PFSK-1 (cell line): ENCODE measurements around the gene DCAF5.

Experiments used
- FOXP2 ChIP-seq: optimal IDR thresholded peaks from 2 replicates; pipeline ENCODE3; 2011; ENCODE audit warnings: borderline replicate concordance, control low read depth, inconsistent platforms; ENCODE audit not compliant: insufficient read depth; ENCODE audit errors: extremely low read length, extremely low read depth
- POLR2AphosphoS5 ChIP-seq: IDR thresholded peaks from 2 replicates; pipeline ENCODE4 v1.6.1; 2012; ENCODE audit warnings: low read depth, mild to moderate bottlenecking, control low read depth, low read length, moderate library complexity
- REST ChIP-seq, 2 experiments: IDR thresholded peaks; 2 replicates each; pipeline versions ENCODE4 v1.6.1 to v1.8.0; 2011 to 2012; ENCODE audit warnings: low read depth in 2 of 2, low read length in 2 of 2, control low read depth in 1 of 2, inconsistent platforms in 1 of 2, mild to moderate bottlenecking in 1 of 2, moderate library complexity in 1 of 2; ENCODE audit not compliant: insufficient read depth in 1 of 2
- SIN3A ChIP-seq: IDR thresholded peaks from 2 replicates; pipeline ENCODE4 v1.6.1; 2012; ENCODE audit warnings: mild to moderate bottlenecking, low read length, moderate library complexity, borderline replicate concordance; ENCODE audit not compliant: insufficient read depth
- TAF1 ChIP-seq: IDR thresholded peaks from 2 replicates; pipeline ENCODE4 v1.6.1; 2012; ENCODE audit warnings: low read length, control low read depth, borderline replicate concordance; ENCODE audit not compliant: insufficient read depth

DCAF5 gene

GRCh38 chr14:69181491-69181890, 28.6 kb upstream of the DCAF5 start:
- TF ChIP-seq SIN3A (no peak), FOXP2 (no peak), TAF1 (no peak), REST (IDR thresholded peaks at IDR 0.05; ENCODE audit: insufficient read depth in 1 of 2, low read depth in 2 of 2, low read length in 2 of 2) (no peak), POLR2AphosphoS5 (no peak)

- no peak for TF ChIP-seq FOXP2
- TF ChIP-seq TAF1, result no peak
- no peak for TF ChIP-seq SIN3A
- TF ChIP-seq POLR2AphosphoS5, result no peak
- no peak for TF ChIP-seq REST (IDR thresholded peaks at IDR 0.05; ENCODE audit: insufficient read depth in 1 of 2, low read depth in 2 of 2, low read length in 2 of 2)
These were observed 22.2 kb upstream of the DCAF5 start for GRCh38 chr14:69175130-69175529.

GRCh38 chr14:69171569-69171968, 18.6 kb upstream of the DCAF5 start:
- TF ChIP-seq FOXP2 (no peak), TAF1 (no peak), POLR2AphosphoS5 (no peak), REST (IDR thresholded peaks at IDR 0.05; ENCODE audit: insufficient read depth in 1 of 2, low read depth in 2 of 2, low read length in 2 of 2) (no peak), SIN3A (no peak)

- TF ChIP-seq REST (IDR thresholded peaks at IDR 0.05; ENCODE audit: insufficient read depth in 1 of 2, low read depth in 2 of 2, low read length in 2 of 2) (no peak), SIN3A (no peak), TAF1 (no peak), FOXP2 (no peak)
These were observed 17.9 kb upstream of the DCAF5 start for GRCh38 chr14:69170839-69171238.

- TF ChIP-seq SIN3A (no peak), TAF1 (no peak), REST (IDR thresholded peaks at IDR 0.05; ENCODE audit: insufficient read depth in 1 of 2, low read depth in 2 of 2, low read length in 2 of 2) (no peak), POLR2AphosphoS5 (no peak), FOXP2 (no peak)
These were observed 8.7 kb upstream of the DCAF5 start for GRCh38 chr14:69161590-69161989.
